ENCODE results near the gene DIS3L2.
"Not testable (repeated sequence)": the region's sequence is repeated elsewhere in the genome, so short reads cannot be mapped to it uniquely, and the experiment has no call there.

Gene DIS3L2

GRCh38 chr2:232321817-232322559, 360.5 kb downstream of the DIS3L2 start:
- DNase-seq (ENCODE audit: low spot score), result no peak

- DNase-seq (ENCODE audit: low spot score), result no peak
Observed at GRCh38 chr2:232322560-232323327, 361.2 kb downstream of the DIS3L2 start.

GRCh38 chr2:232323328-232323650, 361.8 kb downstream of the DIS3L2 start:
- no peak for DNase-seq (ENCODE audit: low spot score)

GRCh38 chr2:232323967-232324366, 362.5 kb downstream of the DIS3L2 start:
- not testable (repeated sequence) for DNase-seq (ENCODE audit: low spot score)

- DNase-seq (ENCODE audit: low spot score), result no peak
Observed at GRCh38 chr2:232324778-232325177, 363.3 kb downstream of the DIS3L2 start.

GRCh38 chr2:232325324-232326273, 364.1 kb downstream of the DIS3L2 start:
- peak; percentile 76 for DNase-seq (ENCODE audit: low spot score)

- not testable (repeated sequence) for DNase-seq (ENCODE audit: low spot score)
Observed at GRCh38 chr2:232326274-232327104, 365.0 kb downstream of the DIS3L2 start.

- DNase-seq (ENCODE audit: low spot score), result peak; percentile 86
Observed at GRCh38 chr2:232327105-232328031, 365.9 kb downstream of the DIS3L2 start.

GRCh38 chr2:232328032-232328422, 366.5 kb downstream of the DIS3L2 start:
- no peak for DNase-seq (ENCODE audit: low spot score)

GRCh38 chr2:232328516-232329460, 367.3 kb downstream of the DIS3L2 start:
- DNase-seq (ENCODE audit: low spot score), result no peak

GRCh38 chr2:232329716-232330067, 368.2 kb downstream of the DIS3L2 start:
- no peak for DNase-seq (ENCODE audit: low spot score)

- DNase-seq (ENCODE audit: low spot score), result no peak
Observed at GRCh38 chr2:232330068-232330999, 368.8 kb downstream of the DIS3L2 start.

GRCh38 chr2:232331061-232331460, 369.5 kb downstream of the DIS3L2 start:
- DNase-seq (ENCODE audit: low spot score), result not testable (repeated sequence)

GRCh38 chr2:232331641-232332040, 370.1 kb downstream of the DIS3L2 start:
- not testable (repeated sequence) for DNase-seq (ENCODE audit: low spot score)

- not testable (repeated sequence) for DNase-seq (ENCODE audit: low spot score)
Observed at GRCh38 chr2:232332244-232332939, 370.9 kb downstream of the DIS3L2 start.

- DNase-seq (ENCODE audit: low spot score), result no peak
Observed at GRCh38 chr2:232332940-232333259, 371.4 kb downstream of the DIS3L2 start.

- DNase-seq (ENCODE audit: low spot score), result peak; percentile 56
Observed at GRCh38 chr2:232333361-232334135, 372.0 kb downstream of the DIS3L2 start.

All from HuH-7 (cell line).